Anterior cingulate cortex (tissue), 58 donors: ENCODE data around the gene RPS6KA2.

Source experiments
- DNase-seq, 58 donors: peaks; one replicate each; lab custom pipeline; 2025; lab: John Stamatoyannopoulos, UW

Gene RPS6KA2

DNA sequence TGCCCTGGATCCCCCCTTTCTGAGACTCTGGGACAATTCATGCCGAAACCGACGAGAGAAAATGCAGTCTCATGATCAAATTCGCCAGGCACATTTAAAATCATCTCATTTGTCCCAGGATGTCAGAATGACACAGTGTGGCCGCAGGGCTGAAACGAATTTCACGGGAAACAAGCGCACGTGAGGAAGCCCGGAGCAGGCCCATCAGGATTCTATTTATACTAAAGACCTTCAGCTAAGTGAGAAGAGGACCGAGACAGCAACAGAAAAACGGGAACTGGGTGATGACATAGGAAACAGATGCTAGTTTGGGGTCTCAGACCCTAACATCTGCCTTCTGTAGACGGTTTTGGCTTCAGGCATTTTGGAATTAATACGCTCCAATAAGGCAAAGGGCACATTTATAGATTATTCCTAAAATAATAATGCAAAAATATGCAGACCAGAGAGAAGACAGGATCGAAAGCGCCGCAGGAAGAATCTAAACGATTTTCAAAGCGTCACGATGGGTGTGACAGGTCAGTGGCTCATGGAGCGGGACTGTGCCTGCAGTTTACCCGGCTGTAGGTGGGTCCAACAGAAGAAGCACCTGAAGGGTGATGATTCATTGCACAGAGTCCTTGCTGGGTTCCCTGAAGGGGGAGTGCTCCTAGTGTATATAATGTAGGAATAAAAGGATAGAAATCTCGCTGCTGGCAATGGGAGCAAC, 163.5 kb downstream of the RPS6KA2 start:
- DNase-seq = no peak

GRCh38 chr6:166462461-166463135, 164.5 kb downstream of the RPS6KA2 start:
- DNase-seq = no peak

DNA sequence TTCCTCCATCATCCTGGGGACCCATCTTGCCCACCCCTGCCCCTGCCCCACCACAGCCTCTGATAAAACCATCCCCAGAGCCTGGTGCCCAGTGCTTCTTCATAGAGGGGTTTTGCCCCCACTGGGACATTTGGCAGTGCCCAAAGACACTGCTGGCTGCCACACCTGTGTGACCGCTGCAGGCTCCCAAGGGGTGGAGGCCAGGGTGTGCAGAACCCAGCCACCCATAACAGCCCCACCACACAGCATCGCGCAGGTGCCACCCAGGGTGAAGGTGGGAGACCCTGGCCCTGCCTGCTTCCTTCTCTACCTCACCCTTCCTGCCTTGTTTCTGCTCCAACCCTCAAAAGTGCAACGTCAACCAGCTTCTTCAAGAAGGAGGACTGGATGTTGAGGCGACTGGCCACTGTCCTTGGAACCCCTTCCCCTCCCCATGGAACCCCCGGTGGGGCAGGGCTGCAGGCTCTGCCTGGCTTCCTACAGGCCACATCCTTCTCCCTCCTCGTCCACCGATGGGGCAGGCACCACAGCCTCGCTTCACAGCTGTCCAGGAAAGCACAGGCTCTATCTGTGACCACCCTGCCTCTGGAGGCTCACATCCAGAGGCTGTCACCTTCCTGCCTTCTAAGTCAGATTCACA, 165.1 kb downstream of the RPS6KA2 start:
- no peak for DNase-seq

- DNase-seq = no peak
Observed at GRCh38 chr6:166460473-166461437, 166.3 kb downstream of the RPS6KA2 start.

DNA sequence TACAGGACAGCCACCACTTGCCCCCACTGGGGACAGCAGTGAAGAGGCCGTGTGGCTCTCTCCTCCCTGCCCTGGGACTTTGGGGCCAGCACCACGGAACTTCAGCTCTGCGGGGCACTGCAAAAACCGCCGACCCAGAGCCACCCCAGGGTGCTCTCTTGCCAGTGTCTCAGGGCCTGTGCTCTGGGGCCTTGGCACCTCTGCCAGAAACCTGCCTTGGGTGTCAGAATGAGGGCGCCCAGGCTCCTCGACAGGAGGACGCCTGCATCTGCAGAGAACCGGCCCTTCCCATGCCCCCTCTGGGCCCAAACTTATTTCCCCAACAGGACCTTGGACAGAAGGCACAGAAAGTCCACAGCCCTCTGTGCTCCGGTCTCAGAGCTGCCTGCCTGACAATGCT, 167.1 kb downstream of the RPS6KA2 start:
- no peak for DNase-seq

- no peak for DNase-seq
Observed at GRCh38 chr6:166459272-166459671, 167.8 kb downstream of the RPS6KA2 start.

DNA sequence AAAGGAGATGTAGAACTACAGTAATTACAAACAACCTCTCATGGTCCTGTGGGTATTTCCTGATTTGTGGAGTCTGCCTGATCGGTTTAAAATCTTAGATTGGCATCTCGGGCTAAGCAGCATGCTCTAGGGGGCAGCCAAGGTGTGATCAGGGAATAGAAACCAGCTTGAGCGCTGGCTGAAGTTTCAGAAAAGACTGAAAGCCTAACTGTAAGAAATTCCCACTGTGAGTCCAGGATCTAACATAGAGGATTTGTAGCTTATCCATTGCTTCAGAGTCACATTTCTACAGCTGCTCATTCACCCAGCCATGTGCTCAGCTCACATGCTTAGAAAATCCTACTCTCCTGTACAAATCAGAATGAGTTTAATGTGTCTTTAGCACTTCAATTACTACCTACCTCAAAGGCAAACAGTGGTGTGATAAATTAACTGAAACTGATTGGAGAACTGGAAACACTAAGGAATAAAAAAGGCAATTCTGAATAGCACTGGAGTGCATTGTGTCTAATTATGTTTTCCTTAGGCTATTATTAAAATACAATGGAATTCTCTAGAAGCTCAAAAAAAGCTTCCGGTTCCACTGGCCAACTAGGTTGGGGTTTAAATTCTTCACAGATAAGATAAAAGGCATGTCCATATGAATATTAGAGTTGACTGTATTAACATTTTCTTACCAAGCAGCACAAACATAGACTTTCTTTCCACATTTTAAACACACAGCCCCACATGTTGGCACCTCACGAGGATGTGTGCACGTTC, 170.5 kb downstream of the RPS6KA2 start:
- DNase-seq = peak in 1 of 58 donors; percentile 27

DNA sequence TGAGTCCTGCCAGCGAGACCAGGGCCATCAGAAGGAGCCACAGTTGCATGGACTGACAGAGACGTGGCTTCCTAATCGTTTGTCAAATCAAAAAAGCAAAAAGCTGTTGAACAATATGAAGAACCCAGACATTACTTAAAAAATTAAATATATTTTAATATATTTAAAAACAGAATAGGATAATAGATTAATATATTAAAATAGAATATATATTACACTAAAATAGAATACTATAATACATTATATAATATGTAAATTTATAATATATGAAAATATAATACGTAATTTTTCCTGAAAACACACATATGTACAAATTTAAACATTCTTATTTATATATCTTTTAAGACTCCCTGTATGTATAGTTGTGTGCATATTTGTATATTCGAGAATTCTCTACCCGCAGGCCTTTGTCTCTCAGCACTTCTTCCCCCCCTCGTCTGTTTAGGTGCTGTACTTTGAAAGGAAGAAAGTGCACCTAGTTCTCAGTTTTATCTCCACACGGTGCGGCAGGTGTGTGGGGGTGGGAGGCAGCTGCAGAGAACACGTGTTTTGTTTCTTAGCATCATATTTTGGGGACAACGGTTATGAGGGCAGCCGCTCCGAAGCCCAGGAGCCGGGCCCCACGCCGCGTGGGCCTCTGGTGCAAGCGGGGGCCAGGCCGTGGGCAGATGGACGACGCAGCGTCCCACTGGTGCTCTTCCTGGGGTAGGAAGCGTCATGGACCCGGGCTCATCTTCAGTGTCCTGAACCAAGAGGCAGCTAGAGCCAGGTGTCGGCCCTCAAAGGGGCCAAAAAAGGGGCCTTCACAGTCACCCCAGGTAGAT, 172.1 kb downstream of the RPS6KA2 start:
- DNase-seq = no peak

GRCh38 chr6:166453651-166454050, 173.4 kb downstream of the RPS6KA2 start:
- no peak for DNase-seq

DNA sequence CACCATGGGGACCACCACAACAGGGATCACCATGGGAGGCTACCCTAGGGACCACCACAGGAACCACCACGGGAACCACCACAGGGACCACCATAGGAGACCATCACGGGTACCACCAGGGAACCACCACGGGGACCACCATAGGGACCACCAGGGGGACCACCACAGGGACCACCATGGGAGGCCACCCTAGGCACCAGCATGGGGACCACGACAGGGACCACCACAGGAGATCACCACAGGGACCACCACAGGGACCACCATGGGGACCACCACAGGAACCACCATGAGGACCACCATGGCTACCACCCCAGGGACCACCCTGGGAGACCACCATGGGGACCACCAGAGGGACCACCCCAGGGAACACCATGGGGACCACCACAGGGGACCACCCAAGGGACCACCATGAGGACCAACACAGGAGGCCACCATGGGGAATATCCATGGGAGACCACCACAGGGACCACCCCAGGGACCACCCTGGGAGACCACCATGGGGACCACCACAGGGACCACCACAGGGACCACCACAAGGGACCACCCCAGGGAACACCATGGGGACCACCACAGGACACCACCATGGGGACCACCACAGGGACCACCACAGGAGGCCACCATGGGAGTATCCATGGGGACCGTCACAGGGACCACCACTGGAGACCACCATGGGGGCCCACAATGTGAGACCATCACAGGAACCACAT, 176.7 kb downstream of the RPS6KA2 start:
- no peak for DNase-seq

DNA sequence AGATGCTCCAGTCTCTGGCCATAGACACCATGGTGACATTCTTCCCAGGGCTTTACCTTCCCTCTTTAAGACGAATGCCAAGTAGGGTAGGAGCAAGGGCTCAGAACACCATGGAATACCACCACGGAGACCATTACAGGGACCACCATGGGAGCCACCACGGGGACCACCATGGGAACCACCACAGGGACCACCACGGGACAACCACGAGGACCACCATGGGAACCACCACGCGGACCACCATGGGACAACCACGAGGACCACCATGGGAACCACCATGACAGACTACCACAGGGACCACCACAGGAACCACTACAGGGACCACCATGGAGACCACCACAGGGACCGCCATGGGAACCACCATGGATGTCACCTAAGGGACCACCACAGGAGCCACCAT, 177.4 kb downstream of the RPS6KA2 start:
- DNase-seq = no peak

DNA sequence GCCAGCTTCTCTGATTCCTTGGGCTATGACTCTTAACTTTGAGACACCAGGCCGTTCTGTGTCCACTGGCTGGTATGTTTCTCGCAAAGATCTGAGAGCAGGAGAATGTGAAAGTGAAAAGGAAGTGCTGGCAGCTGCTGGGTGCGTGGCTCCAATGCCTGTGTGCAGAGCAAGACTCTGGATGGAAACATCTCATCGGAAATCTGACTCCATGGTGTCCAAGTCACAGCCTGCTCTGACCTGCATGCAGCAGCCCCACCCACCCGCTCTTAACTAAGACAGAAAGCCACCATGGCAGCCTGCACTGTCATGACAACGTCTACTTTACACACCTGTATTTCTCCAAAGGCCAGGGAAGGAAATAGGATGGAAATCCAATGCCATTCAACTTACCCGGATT, 178.0 kb downstream of the RPS6KA2 start:
- DNase-seq = no peak

- DNase-seq = no peak
Observed at GRCh38 chr6:166448432-166448831, 178.6 kb downstream of the RPS6KA2 start.

DNA sequence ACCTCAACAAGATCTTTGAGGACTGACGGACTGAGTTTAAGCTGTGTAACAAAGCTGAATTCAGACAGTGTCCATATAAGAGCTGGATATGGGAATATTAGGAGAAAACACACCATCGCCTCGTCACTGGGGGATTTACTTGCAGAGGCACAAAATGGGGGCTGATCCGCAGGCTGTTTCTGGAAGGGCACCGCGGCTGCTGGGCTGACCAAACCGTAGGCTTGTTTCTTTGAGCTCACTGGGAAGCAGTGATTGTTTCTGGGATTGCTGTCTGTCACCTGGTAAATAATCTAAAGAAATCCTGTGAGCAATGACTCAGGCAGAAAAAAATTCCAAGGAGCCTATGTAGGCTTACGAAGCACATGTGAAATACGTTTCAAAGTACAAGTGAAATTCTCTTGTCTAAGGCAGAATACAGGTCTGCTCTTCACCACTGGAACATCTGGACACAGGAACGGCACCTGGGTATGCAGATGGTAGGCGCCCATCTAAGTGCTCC, 180.4 kb downstream of the RPS6KA2 start:
- DNase-seq = no peak

- no peak for DNase-seq
Observed at GRCh38 chr6:166446146-166446545, 180.9 kb downstream of the RPS6KA2 start.

DNA sequence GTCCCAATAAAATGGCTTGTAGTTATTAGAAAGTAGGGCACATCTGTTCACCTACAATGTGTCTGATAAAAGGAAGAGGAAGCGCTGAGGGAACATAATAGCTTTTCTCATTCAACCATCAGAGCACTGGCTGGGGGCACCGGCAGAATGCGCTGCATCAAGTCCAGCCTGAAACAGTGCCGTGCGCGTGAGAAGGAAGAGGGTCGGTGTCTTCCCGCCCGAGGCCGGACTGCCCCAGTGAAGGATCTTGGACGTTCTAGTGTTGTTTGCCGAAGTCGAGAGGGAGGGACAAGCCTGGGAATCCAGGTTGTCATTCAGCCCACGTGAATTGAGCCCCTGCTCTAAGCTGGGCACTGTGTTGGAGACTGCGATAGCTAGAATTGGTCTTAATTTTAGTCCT, 182.6 kb downstream of the RPS6KA2 start:
- no peak for DNase-seq

GRCh38 chr6:166443166-166443565, 183.9 kb downstream of the RPS6KA2 start:
- no peak for DNase-seq

- DNase-seq = no peak
Observed at GRCh38 chr6:166442131-166442685, 184.8 kb downstream of the RPS6KA2 start.
